ENCODE measurements around the gene PTGR2. TPM values are rescaled to one million over a fixed set of nuclear protein-coding genes. Genes with fewer than 3 reads are reported as not detected.

The PTGR2 gene
- total RNA-seq, 1 experiment from 2014 or later: 6.7 TPM

DNA sequence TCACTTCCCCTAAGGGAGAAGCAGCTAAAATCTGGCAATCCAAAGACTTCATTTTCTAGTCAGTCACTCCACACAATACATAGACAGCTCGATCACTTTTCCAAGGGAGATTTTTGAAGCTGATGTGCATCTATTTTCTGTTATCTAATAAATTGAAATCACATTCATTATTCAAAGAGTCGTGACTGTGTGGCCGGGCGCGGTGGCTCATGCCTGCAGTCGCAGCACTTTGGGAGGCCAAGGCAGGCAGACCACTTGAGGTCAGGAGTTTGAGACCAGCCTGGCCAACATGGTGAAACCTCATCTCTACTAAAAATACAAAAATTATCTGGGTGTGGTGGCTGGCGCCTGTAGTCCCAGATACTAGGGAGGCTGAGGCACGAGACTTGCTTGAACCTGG is 27.1 kb upstream of the PTGR2 start:
- no peak overlapping the region for H3K4me2 ChIP-seq (ENCODE audit: insufficient read depth, insufficient read length, low read length)
- H3K23me2 ChIP-seq (ENCODE audit: insufficient read length, low read depth, low read length, poor library complexity, severe bottlenecking): no peaks in the 10 kb centered on the region
- no peak overlapping the region for H3K4ac ChIP-seq (ENCODE audit: low read depth, low read length)
- H3K4me3 Mint-ChIP-seq: no peak overlapping the region
- H2AFZ ChIP-seq (ENCODE audit: low read length): no peak overlapping the region
- H3K27ac ChIP-seq (ENCODE audit: insufficient read length, low read depth, low read length): no peak overlapping the region
- H3K4me1 Mint-ChIP-seq: no peaks in the 10 kb centered on the region
- H3K9ac ChIP-seq (ENCODE audit: extremely low read depth, insufficient read length, low read length): no peak overlapping the region
- H3K9me3 Mint-ChIP-seq: no peaks in the 10 kb centered on the region
- H3K23ac ChIP-seq (ENCODE audit: insufficient read length, low read depth, low read length): no peak overlapping the region
- no peaks in the 10 kb centered on the region for H3K79me2 ChIP-seq (ENCODE audit: insufficient read depth, low read length)
- H3K36me3 Mint-ChIP-seq (ENCODE audit: insufficient read depth in 1 of 3, low read depth in 3 of 3): no peaks in the 10 kb centered on the region
- H2BK20ac ChIP-seq (ENCODE audit: low read depth, low read length, poor library complexity, severe bottlenecking): no peak overlapping the region
- H3K27me3 Mint-ChIP-seq (ENCODE audit: low read depth): peaks cover 2% of the 10 kb centered on the region; the same call in 1 of the 2 replicates
- H2BK5ac ChIP-seq (ENCODE audit: insufficient read length, low read length): no peak overlapping the region
- no peak overlapping the region for H4K91ac ChIP-seq (ENCODE audit: insufficient read length, low read depth, low read length)
- H4K5ac ChIP-seq (ENCODE audit: insufficient read length, low read depth, low read length): no peak overlapping the region
- no peak overlapping the region for H4K8ac ChIP-seq (replicated peaks; ENCODE audit: insufficient read length, low read depth, low read length)
- no peak overlapping the region for H2AK5ac ChIP-seq (ENCODE audit: insufficient read length, low read length)
- H3K9me3 ChIP-seq (ENCODE audit: control insufficient read depth, low read depth, low read length): no peaks in the 10 kb centered on the region
- H3K79me1 ChIP-seq (ENCODE audit: insufficient read depth, low read depth, low read length, poor library complexity, severe bottlenecking): no peaks in the 10 kb centered on the region
- H3K27me3 ChIP-seq (ENCODE audit: insufficient read depth, low read length): no peaks in the 10 kb centered on the region
- H2BK120ac ChIP-seq (ENCODE audit: low read depth, low read length, poor library complexity, severe bottlenecking): no peak overlapping the region
- no peak overlapping the region for H2BK15ac ChIP-seq (ENCODE audit: low read depth, low read length)
- TF ChIP-seq, protein P1, sequence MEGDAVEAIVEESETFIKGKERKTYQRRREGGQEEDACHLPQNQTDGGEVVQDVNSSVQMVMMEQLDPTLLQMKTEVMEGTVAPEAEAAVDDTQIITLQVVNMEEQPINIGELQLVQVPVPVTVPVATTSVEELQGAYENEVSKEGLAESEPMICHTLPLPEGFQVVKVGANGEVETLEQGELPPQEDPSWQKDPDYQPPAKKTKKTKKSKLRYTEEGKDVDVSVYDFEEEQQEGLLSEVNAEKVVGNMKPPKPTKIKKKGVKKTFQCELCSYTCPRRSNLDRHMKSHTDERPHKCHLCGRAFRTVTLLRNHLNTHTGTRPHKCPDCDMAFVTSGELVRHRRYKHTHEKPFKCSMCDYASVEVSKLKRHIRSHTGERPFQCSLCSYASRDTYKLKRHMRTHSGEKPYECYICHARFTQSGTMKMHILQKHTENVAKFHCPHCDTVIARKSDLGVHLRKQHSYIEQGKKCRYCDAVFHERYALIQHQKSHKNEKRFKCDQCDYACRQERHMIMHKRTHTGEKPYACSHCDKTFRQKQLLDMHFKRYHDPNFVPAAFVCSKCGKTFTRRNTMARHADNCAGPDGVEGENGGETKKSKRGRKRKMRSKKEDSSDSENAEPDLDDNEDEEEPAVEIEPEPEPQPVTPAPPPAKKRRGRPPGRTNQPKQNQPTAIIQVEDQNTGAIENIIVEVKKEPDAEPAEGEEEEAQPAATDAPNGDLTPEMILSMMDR (conservative IDR thresholded peaks at IDR 0.05): no peak
- no peak overlapping the region for H3T11ph ChIP-seq (ENCODE audit: low read length)
- no peaks in the 10 kb centered on the region for H3K4me1 ChIP-seq (ENCODE audit: insufficient read depth, low read length)
- H3K56ac ChIP-seq (ENCODE audit: insufficient read length, low read depth, low read length): no peak overlapping the region
- no peak overlapping the region for H2BK12ac ChIP-seq (ENCODE audit: insufficient read length, low read depth, low read length)
- no peak overlapping the region for H3K14ac ChIP-seq (ENCODE audit: insufficient read depth, low read length)
- no peak for DNase-seq
- H4K20me1 ChIP-seq (ENCODE audit: control insufficient read depth, insufficient read depth, insufficient read length): no peaks in the 10 kb centered on the region
- no peak overlapping the region for H3K18ac ChIP-seq (ENCODE audit: insufficient read length, low read depth, low read length)
- WGBS (ENCODE audit: extremely low coverage, insufficient read length, low lambda C conversion rate): no CpG with 5 or more reads among the region's 8 CpGs
- H3K27ac Mint-ChIP-seq: no peak overlapping the region
